C4-2B (cell line): ENCODE measurements around the gene SH3BP1.

ENCODE experiments used
- H3K27ac ChIP-seq: fragments of 450-650 bp; 2 replicates; pipeline ENCODE4 v1.5.1; 2017
- ZFX ChIP-seq: fragments of 450-650 bp; IDR thresholded peaks from 2 replicates; pipeline ENCODE4 v1.6.1; 2017
- TF ChIP-seq, protein P1 (sequence below): fragments of 450-650 bp; conservative IDR thresholded peaks from 2 replicates; pipeline ENCODE4 v1.5.1; 2017; ENCODE audit warnings: mild to moderate bottlenecking

Gene SH3BP1

DNA sequence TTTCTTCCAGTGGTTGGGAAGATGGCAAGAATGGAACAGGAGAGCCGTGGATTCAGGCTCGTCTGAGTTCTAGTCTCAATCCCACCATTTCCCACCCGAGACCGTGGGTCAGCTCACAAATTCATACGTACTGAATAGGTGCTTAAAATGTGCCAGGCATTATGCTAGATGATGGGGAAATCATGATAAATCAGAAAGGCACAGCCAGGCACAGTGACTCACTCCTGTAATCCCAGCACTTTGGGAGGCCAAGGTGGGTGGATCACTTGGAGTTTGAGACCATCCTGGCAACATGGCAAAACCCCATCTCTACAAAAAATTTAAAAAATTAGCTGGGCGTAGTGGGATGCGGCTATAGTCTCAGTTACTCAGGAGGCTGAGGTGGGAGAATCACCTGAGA lies 64.4 kb downstream of the SH3BP1 start:
- H3K27ac ChIP-seq = no peak overlapping the region
- TF ChIP-seq, protein P1, sequence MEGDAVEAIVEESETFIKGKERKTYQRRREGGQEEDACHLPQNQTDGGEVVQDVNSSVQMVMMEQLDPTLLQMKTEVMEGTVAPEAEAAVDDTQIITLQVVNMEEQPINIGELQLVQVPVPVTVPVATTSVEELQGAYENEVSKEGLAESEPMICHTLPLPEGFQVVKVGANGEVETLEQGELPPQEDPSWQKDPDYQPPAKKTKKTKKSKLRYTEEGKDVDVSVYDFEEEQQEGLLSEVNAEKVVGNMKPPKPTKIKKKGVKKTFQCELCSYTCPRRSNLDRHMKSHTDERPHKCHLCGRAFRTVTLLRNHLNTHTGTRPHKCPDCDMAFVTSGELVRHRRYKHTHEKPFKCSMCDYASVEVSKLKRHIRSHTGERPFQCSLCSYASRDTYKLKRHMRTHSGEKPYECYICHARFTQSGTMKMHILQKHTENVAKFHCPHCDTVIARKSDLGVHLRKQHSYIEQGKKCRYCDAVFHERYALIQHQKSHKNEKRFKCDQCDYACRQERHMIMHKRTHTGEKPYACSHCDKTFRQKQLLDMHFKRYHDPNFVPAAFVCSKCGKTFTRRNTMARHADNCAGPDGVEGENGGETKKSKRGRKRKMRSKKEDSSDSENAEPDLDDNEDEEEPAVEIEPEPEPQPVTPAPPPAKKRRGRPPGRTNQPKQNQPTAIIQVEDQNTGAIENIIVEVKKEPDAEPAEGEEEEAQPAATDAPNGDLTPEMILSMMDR = no peak
- TF ChIP-seq ZFX = no peak

DNA sequence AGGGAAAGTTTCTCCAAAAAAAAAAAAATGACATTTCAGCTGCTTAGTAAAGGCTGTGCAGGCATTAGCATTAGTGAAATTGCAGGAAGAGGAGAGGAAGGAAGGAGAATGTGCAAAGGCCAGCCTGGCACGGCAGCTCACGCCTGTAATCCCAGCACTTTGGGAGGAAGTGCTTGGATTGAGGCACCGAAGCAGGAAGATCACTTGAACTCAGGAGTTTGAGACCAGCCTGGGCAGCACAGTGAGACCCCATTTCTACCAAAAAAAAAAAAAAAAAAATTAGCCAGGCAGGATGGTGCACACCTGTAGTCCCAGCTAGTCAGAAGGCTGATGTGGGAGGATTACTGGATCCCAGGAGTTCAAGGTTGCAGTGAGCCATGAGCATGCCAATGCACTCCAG lies 65.2 kb downstream of the SH3BP1 start:
- no peak overlapping the region for H3K27ac ChIP-seq
- TF ChIP-seq ZFX = no peak
- TF ChIP-seq, protein P1 = no peak

DNA sequence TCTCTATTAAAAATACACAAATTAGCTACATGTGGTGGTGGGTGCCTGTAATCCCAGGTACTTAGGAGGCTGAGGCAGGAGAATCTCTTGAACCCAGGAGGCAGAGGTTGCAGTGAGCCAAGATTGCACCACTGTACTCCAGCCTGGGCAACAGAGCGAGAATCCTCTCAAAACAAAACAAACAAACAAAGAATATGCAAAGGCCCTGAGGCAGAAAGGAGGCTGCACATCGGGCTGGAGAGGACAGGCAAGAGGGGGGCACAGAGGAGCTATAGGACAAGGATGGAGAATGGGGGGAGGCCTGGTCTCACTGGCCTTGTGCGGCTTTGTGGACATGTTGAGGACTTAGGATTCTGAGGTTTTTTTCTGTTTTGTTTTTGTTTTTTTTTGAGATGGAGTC lies 65.7 kb downstream of the SH3BP1 start:
- no peak overlapping the region for H3K27ac ChIP-seq
- TF ChIP-seq ZFX = no peak
- TF ChIP-seq, protein P1 = no peak
